Measurements from ENCODE around the gene MIP.

Gene MIP

DNA sequence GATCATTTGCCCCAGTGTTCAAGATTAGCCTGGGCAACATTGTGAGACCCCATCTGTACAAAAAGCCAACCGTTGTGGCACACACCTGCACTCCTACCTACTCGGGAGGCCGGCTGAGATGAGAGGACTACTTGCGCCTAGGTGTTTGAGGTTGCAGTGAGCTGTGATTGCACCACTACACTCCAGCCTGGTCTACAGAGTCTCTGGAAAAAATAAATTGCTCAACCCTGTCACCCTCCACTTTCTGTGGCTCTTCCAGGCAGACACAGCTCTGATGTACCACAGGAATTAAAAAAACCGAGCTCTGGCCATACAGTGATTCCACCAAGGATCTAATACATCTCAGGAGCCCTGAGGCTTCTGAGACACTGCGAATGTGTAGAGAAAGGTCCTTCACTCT is 19.6 kb downstream of the MIP start:
- TF ChIP-seq, protein P1, sequence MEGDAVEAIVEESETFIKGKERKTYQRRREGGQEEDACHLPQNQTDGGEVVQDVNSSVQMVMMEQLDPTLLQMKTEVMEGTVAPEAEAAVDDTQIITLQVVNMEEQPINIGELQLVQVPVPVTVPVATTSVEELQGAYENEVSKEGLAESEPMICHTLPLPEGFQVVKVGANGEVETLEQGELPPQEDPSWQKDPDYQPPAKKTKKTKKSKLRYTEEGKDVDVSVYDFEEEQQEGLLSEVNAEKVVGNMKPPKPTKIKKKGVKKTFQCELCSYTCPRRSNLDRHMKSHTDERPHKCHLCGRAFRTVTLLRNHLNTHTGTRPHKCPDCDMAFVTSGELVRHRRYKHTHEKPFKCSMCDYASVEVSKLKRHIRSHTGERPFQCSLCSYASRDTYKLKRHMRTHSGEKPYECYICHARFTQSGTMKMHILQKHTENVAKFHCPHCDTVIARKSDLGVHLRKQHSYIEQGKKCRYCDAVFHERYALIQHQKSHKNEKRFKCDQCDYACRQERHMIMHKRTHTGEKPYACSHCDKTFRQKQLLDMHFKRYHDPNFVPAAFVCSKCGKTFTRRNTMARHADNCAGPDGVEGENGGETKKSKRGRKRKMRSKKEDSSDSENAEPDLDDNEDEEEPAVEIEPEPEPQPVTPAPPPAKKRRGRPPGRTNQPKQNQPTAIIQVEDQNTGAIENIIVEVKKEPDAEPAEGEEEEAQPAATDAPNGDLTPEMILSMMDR (IDR thresholded peaks at IDR 0.05; ENCODE audit: low read depth, low read length) = no peak

DNA sequence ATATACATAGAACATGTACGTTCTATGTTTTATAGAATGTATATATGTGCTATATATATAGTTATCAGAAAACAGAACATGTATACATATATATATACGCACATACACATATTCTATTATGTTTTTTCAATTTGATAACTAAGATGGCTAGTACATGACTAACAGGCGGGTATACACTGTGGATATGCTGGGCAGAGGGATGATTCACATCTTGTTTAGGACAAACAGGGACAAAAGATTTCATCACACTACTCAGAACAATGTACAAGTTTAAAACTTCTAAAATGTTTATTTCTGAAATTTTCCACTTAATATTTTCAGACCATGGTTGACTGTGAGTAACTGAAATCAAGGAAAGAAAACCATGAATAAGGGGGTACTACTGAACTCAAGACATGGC is 22.6 kb downstream of the MIP start:
- H3K9me3 ChIP-seq (ENCODE audit: severe bottlenecking) = no peaks in the 10 kb centered on the region
- H3K27me3 ChIP-seq (ENCODE audit: insufficient read depth, low read depth, severe bottlenecking) = no peaks in the 10 kb centered on the region
- no peak overlapping the region for H3K4me3 ChIP-seq (ENCODE audit: low read depth, low read length)
- DNase-seq = no peak
- H3K27ac ChIP-seq = no peak overlapping the region
- TF ChIP-seq, protein P1 (IDR thresholded peaks at IDR 0.05; ENCODE audit: low read depth, low read length) = no peak
- H3K36me3 ChIP-seq = peaks cover 10% of the 10 kb centered on the region; the same call in 1 of the 2 replicates

More for the DNA sequence above, 19.6 kb downstream of the MIP start:
- H3K27me3 ChIP-seq (ENCODE audit: insufficient read depth, low read depth, severe bottlenecking) = no peaks in the 10 kb centered on the region
- H3K36me3 ChIP-seq = peaks cover 6% of the 10 kb centered on the region; the same call in 1 of the 2 replicates
- H3K9me3 ChIP-seq (ENCODE audit: severe bottlenecking) = no peaks in the 10 kb centered on the region
- H3K27ac ChIP-seq = no peak overlapping the region
- DNase-seq = no peak
- H3K4me3 ChIP-seq (ENCODE audit: low read depth, low read length) = no peak overlapping the region

DNA sequence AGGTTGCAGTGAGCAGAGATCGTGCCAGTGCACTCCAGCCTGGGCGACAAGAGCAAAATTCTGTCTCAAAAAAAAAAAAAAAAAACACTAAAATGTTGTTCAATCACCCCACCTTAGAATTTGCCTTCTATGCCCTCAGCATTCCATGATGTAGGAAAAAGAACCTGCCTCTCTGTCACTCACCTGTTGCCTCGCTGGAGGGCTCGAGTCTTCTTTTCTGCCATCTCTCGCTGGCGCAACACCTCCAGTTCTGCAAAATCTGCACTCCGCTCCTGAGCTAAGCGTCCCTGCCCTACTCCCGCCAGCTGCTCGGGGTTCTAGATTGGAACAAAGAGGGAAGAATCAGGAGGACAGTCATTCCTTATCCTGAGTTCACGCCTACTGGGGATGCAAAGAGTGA is 23.2 kb downstream of the MIP start:
- TF ChIP-seq, protein P1 (IDR thresholded peaks at IDR 0.05; ENCODE audit: low read depth, low read length) = no peak
- DNase-seq = no peak
- no peaks in the 10 kb centered on the region for H3K9me3 ChIP-seq (ENCODE audit: severe bottlenecking)
- H3K4me3 ChIP-seq (ENCODE audit: low read depth, low read length) = no peak overlapping the region
- peaks cover 10% of the 10 kb centered on the region; the same call in 1 of the 2 replicates for H3K36me3 ChIP-seq
- no peaks in the 10 kb centered on the region for H3K27me3 ChIP-seq (ENCODE audit: insufficient read depth, low read depth, severe bottlenecking)
- no peak overlapping the region for H3K27ac ChIP-seq

DNA sequence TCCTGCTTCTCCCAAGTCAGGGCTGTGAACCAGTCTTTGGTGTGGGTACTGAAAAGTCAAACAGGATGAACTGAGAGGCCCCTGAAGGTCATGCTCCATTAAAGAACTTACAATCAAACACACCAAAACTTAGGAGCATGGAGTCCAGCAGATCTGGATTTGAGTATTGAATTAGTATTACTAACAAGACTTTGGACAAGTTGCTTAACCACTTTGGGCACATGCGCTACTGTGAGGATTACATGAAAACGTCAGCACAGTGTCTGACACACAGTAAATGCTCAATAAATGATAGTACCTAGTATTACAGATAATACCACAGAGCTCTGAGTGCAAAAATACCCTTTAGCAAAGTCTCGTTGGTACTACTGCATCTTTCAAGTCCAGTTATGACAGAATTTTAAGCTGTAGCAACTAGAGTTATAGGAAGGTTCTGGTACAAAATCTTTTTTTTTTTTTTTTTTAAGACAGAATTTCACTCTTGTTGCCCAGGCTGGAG is 28.5 kb downstream of the MIP start:
- TF ChIP-seq, protein P1 (IDR thresholded peaks at IDR 0.05; ENCODE audit: low read depth, low read length) = no peak
- no peaks in the 10 kb centered on the region for H3K27me3 ChIP-seq (ENCODE audit: insufficient read depth, low read depth, severe bottlenecking)
- peaks cover 29% of the 10 kb centered on the region for H3K36me3 ChIP-seq

DNA sequence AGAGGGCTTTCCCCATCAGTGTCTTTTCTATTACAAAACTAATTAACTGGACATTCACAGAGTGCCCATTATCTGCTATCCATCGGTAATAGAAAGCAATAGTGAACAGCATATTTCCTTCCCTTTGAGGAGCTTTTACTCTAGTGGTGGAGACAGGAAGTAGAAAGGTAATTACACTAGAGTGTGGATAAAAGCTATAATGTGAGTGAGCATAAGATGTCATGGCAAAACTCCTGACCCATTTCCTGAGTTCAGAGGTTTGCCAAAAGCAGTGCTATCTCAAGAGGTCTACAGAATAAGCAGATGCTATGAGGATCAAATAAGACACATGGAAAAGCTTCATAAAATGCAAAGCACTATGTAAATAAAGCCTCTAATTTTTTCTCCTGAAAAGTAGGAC is 29.3 kb downstream of the MIP start:
- no peak overlapping the region for H3K27ac ChIP-seq
- no peak for DNase-seq
- no peaks in the 10 kb centered on the region for H3K27me3 ChIP-seq (ENCODE audit: insufficient read depth, low read depth, severe bottlenecking)
- TF ChIP-seq, protein P1 (IDR thresholded peaks at IDR 0.05; ENCODE audit: low read depth, low read length) = no peak
- H3K4me3 ChIP-seq (ENCODE audit: low read depth, low read length) = no peak overlapping the region
- peaks cover 27% of the 10 kb centered on the region for H3K36me3 ChIP-seq
- H3K9me3 ChIP-seq (ENCODE audit: severe bottlenecking) = no peaks in the 10 kb centered on the region

More for the DNA sequence above, 28.5 kb downstream of the MIP start:
- Histone ChIP-seq H3K4me3 (ENCODE audit: low read depth, low read length) (no peak overlapping the region), H3K27ac (no peak overlapping the region), H3K9me3 (ENCODE audit: severe bottlenecking) (no peaks in the 10 kb centered on the region)
- DNase-seq = no peak

DNA sequence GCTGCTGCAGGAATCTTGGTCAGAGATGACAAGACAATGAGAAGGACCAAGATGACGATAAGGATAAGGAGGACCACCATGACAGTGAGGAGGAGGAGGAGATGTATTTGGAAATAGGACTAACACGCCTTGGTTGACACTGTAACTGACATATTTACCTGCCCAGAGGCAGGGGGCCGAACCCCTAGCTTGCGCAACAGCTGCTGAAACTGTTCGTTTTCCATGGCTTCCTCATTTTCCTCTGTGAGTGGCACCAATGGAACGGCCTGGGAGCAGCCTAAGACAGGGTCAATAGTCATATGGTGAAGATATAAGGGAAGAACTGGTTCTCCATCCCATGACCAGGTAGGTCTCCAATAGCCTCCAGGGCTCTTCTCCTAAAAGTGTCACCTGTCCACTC is 34.0 kb downstream of the MIP start:
- TF ChIP-seq, protein P1 (IDR thresholded peaks at IDR 0.05; ENCODE audit: low read depth, low read length) = no peak
- Histone ChIP-seq H3K4me3 (ENCODE audit: low read depth, low read length) (no peak overlapping the region), H3K27me3 (ENCODE audit: insufficient read depth, low read depth, severe bottlenecking) (no peaks in the 10 kb centered on the region), H3K36me3 (peaks cover 37% of the 10 kb centered on the region), H3K9me3 (ENCODE audit: severe bottlenecking) (no peaks in the 10 kb centered on the region), H3K27ac (no peak overlapping the region)
- DNase-seq = no peak
